Left ventricle myocardium inferior (tissue), 1 donor: ENCODE data around the gene PRRC2B. TPM values are rescaled to one million over a fixed set of nuclear protein-coding genes. Genes with fewer than 3 reads are reported as not detected.
"Not testable (repeated sequence)": the region's sequence is repeated elsewhere in the genome, so short reads cannot be mapped to it uniquely, and the experiment has no call there.

Experiments used
- DNase-seq: peaks from one replicate; pipeline ENCODE4 v3.0.0-alpha.2; 2020
- H3K27ac ChIP-seq: fragments of 200-600 bp; replicated peaks from 2 replicates; pipeline ENCODE4 v1.8.0; 2021
- H3K27me3 ChIP-seq: fragments of 200-600 bp; 2 replicates; pipeline ENCODE4 v1.8.0; 2021; ENCODE audit warnings: low read depth
- H3K36me3 ChIP-seq: fragments of 200-600 bp; 2 replicates; pipeline ENCODE4 v1.8.0; 2021
- H3K4me1 ChIP-seq: fragments of 200-600 bp; 2 replicates; pipeline ENCODE4 v1.8.0; 2021
- H3K4me3 ChIP-seq: fragments of 200-600 bp; 2 replicates; pipeline ENCODE4 v1.8.0; 2021; ENCODE audit warnings: mild to moderate bottlenecking, moderate library complexity
- H3K9me3 ChIP-seq: fragments of 200-600 bp; replicated peaks from 2 replicates; pipeline ENCODE4 v1.8.0; 2021
- CTCF ChIP-seq: fragments of 200-600 bp; IDR thresholded peaks from 2 replicates; pipeline ENCODE4 v1.8.0; 2021; ENCODE audit warnings: antibody characterized with exemption, mild to moderate bottlenecking, borderline replicate concordance
- intact Hi-C: fragments of 100-400 bp; cut with micrococcal nuclease; formaldehyde crosslinking; loops from one replicate; pipeline ENCODE4 v1.11.0; 2022
- total RNA-seq: library from RNA; stranded (reverse); fragmentation: NEBNext Ultra II Directional; extraction: Animal tissue kit (Norgen Biotek cat#: 25700); gene quantifications from one replicate; pipeline ENCODE4 v1.2.1, GENCODE V29; 2021
- donor health status: DM: no; HTN: yes; CAD: no; lungs with severe emphysema.

The PRRC2B gene
- total RNA-seq, 1 donor from 2014 or later = 109 TPM

- TF ChIP-seq CTCF = no peak
- no peak for DNase-seq
- peaks cover 99% of the 10 kb centered on the region for H3K36me3 ChIP-seq
Measured at GRCh38 chr9:131469356-131469755, 75.5 kb downstream of the PRRC2B start.

GRCh38 chr9:131469951-131470350, 76.1 kb downstream of the PRRC2B start:
- Histone ChIP-seq H3K9me3 (peaks cover 11% of the 10 kb centered on the region), H3K4me1 (peaks cover 5% of the 10 kb centered on the region), H3K27ac (no peak overlapping the region), H3K27me3 (no peaks in the 10 kb centered on the region), H3K4me3 (no peak overlapping the region), H3K36me3 (peaks cover 99% of the 10 kb centered on the region)
- TF ChIP-seq CTCF = no peak
- DNase-seq = no peak
- intact Hi-C loops = loop anchor here (10.0 kb wide), 1 partner anchor 105 kb away; no protein-coding TSS in a partner anchor

More at GRCh38 chr9:131469356-131469755, 75.5 kb downstream of the PRRC2B start:
- H3K4me1 ChIP-seq = peaks cover 6% of the 10 kb centered on the region
- intact Hi-C loops = no loop called here
- peaks cover 11% of the 10 kb centered on the region for H3K9me3 ChIP-seq
- no peak overlapping the region for H3K4me3 ChIP-seq
- H3K27ac ChIP-seq = no peak overlapping the region
- H3K27me3 ChIP-seq = no peaks in the 10 kb centered on the region

GRCh38 chr9:131470581-131470991, 76.7 kb downstream of the PRRC2B start:
- Histone ChIP-seq H3K9me3 (peaks cover 11% of the 10 kb centered on the region), H3K27ac (no peak overlapping the region), H3K4me1 (peaks cover 9% of the 10 kb centered on the region), H3K27me3 (no peaks in the 10 kb centered on the region), H3K4me3 (no peak overlapping the region), H3K36me3 (peaks cover 99% of the 10 kb centered on the region)
- intact Hi-C loops = loop anchor here (10.0 kb wide), 1 partner anchor 106 kb away; no protein-coding TSS in a partner anchor
- DNase-seq = no peak
- no peak for TF ChIP-seq CTCF

GRCh38 chr9:131472085-131472484, 78.2 kb downstream of the PRRC2B start:
- Histone ChIP-seq H3K4me1 (peaks cover 24% of the 10 kb centered on the region), H3K9me3 (peaks cover 11% of the 10 kb centered on the region), H3K36me3 (peaks cover 99% of the 10 kb centered on the region)
- intact Hi-C loops = loop anchor here (10.0 kb wide), 1 partner anchor 107 kb away; no protein-coding TSS in a partner anchor
- H3K27me3 ChIP-seq, H3K4me3 ChIP-seq, DNase-seq, H3K27ac ChIP-seq: not testable (repeated sequence)

- no peak for TF ChIP-seq CTCF
- Histone ChIP-seq H3K4me1 (peaks cover 32% of the 10 kb centered on the region), H3K27ac (no peak overlapping the region), H3K9me3 (peaks cover 11% of the 10 kb centered on the region), H3K36me3 (peaks cover 99% of the 10 kb centered on the region), H3K4me3 (no peak overlapping the region), H3K27me3 (no peaks in the 10 kb centered on the region)
- intact Hi-C loops = loop anchor here (10.0 kb wide), 1 partner anchor 109 kb away; no protein-coding TSS in a partner anchor
- no peak for DNase-seq
Measured at GRCh38 chr9:131473198-131473885, 79.5 kb downstream of the PRRC2B start.

GRCh38 chr9:131473891-131474290, 80.0 kb downstream of the PRRC2B start:
- H3K36me3 ChIP-seq = peaks cover 100% of the 10 kb centered on the region
- H3K4me1 ChIP-seq = peaks cover 37% of the 10 kb centered on the region
- intact Hi-C loops = loop anchor here (10.0 kb wide), 1 partner anchor 109 kb away; no protein-coding TSS in a partner anchor
- H3K27me3 ChIP-seq = no peaks in the 10 kb centered on the region
- no peak for DNase-seq
- TF ChIP-seq CTCF = no peak
- no peak overlapping the region for H3K27ac ChIP-seq
- H3K9me3 ChIP-seq = peaks cover 11% of the 10 kb centered on the region
- no peak overlapping the region for H3K4me3 ChIP-seq
